ENCODE data around the gene DDRGK1. TPM values are rescaled to one million over a fixed set of nuclear protein-coding genes. Genes with fewer than 3 reads are reported as not detected.

Gene DDRGK1
- total and polyA plus RNA-seq, 2 experiments from 2014 or later = 48.1 to 107 TPM

DNA sequence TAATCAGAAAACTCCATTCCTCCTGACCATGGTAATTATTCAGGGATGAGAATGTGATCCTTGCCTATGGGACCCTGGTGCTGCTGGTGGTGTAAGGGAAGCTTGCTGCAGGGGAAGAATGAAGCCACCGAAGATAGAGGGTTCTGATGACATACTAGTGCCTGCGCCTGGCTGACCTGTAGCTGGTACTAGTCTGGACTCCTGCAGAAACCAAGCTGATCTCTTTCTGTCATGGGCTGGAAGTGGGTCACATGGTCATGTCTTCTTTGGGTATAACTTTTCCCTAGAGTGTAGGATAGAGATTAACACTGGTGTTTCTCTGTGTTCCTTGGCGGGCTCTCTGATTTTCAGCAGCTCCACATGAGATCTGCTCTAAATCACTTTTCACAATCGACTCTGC, 43.2 kb upstream of the DDRGK1 start:
- Histone ChIP-seq H3K9me3 (ENCODE audit: low read depth) (no peaks in the 10 kb centered on the region), H3K36me3 (peaks cover 7% of the 10 kb centered on the region), H3K4me1 (ENCODE audit: low read depth) (no peaks in the 10 kb centered on the region), H3K27ac (no peak overlapping the region), H3K27me3 (peaks cover 48% of the 10 kb centered on the region), H3K4me3 (no peak overlapping the region)
- TF ChIP-seq, protein P1, sequence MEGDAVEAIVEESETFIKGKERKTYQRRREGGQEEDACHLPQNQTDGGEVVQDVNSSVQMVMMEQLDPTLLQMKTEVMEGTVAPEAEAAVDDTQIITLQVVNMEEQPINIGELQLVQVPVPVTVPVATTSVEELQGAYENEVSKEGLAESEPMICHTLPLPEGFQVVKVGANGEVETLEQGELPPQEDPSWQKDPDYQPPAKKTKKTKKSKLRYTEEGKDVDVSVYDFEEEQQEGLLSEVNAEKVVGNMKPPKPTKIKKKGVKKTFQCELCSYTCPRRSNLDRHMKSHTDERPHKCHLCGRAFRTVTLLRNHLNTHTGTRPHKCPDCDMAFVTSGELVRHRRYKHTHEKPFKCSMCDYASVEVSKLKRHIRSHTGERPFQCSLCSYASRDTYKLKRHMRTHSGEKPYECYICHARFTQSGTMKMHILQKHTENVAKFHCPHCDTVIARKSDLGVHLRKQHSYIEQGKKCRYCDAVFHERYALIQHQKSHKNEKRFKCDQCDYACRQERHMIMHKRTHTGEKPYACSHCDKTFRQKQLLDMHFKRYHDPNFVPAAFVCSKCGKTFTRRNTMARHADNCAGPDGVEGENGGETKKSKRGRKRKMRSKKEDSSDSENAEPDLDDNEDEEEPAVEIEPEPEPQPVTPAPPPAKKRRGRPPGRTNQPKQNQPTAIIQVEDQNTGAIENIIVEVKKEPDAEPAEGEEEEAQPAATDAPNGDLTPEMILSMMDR (IDR thresholded peaks at IDR 0.05; ENCODE audit: low read depth, low read length) = no peak
- DNase-seq (ENCODE audit: low read depth in 1 of 2, low spot score in 1 of 2) = peak in 1 of 2 donors; percentile 18

DNA sequence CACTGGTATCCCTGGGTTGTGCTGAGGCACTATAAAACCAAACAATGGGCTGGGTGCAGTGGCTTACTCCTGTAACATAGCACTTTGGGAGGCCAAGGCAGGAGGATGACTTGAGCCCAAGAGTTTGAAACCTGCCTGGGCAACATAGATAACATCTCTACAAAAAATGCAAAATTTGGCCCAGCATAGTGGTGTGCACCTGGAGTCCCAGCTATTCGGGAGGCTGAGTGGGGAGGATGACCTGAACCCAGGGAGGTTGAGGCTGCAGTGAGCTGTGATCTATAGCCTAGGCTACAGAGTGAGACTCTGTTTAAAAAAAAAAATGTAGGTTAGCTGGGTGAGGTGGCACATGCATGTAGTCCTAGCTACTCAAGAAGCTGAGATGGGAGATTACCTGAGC, 42.2 kb upstream of the DDRGK1 start:
- Histone ChIP-seq H3K36me3 (no peaks in the 10 kb centered on the region), H3K27me3 (peaks cover 57% of the 10 kb centered on the region), H3K4me1 (ENCODE audit: low read depth) (no peaks in the 10 kb centered on the region), H3K9me3 (ENCODE audit: low read depth) (no peaks in the 10 kb centered on the region), H3K4me3 (no peak overlapping the region), H3K27ac (no peak overlapping the region)
- no peak for DNase-seq (ENCODE audit: low read depth in 1 of 2, low spot score in 1 of 2)
- TF ChIP-seq, protein P1 (IDR thresholded peaks at IDR 0.05; ENCODE audit: low read depth, low read length) = no peak

DNA sequence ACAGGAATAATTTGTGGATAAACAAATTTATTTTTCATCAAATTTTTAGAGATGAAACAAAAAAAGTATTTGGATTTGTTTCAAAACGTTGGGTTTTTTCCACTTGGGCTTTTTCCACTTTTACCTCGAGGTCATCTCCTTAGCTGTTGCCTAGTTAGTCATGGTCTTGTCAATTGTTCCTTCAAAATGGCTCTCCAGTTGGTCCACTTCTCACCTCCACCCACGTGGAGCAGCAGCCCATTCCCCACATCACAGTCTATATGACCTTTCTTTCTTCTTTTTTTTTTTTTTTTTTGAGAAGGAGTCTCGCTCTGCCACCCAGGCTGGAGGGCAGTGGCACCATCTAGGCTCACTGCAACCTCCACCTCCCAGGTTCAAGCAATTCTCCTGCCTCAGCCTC, 41.2 kb upstream of the DDRGK1 start:
- no peaks in the 10 kb centered on the region for H3K36me3 ChIP-seq
- H3K9me3 ChIP-seq (ENCODE audit: low read depth) = no peaks in the 10 kb centered on the region
- no peak for DNase-seq (ENCODE audit: low read depth in 1 of 2, low spot score in 1 of 2)
- peaks cover 67% of the 10 kb centered on the region for H3K27me3 ChIP-seq
- H3K27ac ChIP-seq = no peak overlapping the region
- no peak overlapping the region for H3K4me3 ChIP-seq
- H3K4me1 ChIP-seq (ENCODE audit: low read depth) = no peaks in the 10 kb centered on the region
- TF ChIP-seq, protein P1 (IDR thresholded peaks at IDR 0.05; ENCODE audit: low read depth, low read length) = no peak

DNA sequence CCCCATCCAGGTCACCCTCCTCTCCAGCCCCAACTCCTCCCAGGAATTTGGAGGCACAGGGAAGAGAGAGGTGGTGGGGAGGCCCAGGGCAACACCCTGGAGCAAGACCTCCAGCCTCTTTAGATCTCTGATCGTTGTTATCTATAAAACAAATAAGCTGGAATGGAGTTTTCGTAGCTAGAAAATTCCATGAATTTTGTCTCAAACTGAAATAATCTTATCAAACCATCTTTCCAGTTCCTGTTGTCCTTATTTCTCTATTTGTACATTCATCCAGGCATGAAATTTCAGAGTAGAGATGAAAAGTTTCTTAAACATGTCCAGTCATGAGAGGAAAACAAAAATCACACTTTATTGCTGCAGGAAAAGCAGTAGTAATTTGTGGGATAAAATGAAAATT, 40.7 kb upstream of the DDRGK1 start:
- TF ChIP-seq, protein P1 (IDR thresholded peaks at IDR 0.05; ENCODE audit: low read depth, low read length) = no peak
- Histone ChIP-seq H3K27me3 (peaks cover 72% of the 10 kb centered on the region), H3K36me3 (no peaks in the 10 kb centered on the region), H3K4me1 (ENCODE audit: low read depth) (no peaks in the 10 kb centered on the region), H3K4me3 (no peak overlapping the region), H3K27ac (no peak overlapping the region), H3K9me3 (ENCODE audit: low read depth) (no peaks in the 10 kb centered on the region)
- DNase-seq (ENCODE audit: low read depth in 1 of 2, low spot score in 1 of 2) = no peak

DNA sequence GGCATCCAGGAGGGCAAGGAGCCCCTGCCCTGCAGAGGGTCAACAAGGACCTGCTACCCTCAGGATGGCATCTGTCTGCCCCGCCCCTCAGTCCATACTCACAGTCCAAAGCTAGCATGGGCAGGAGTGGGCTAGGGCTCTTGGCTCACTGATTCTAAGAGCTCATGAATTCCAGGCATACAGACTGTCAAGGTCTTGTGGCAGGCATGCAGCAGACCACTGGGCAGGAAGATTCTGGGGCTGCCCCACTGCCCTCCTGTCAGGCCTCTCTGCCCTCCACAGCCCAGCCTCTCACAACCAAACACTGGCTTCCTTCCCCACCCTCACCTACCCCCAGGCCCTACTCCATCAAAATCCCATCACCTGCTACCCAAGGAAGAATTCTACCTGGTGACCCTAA, 40.1 kb upstream of the DDRGK1 start:
- Histone ChIP-seq H3K27me3 (peaks cover 74% of the 10 kb centered on the region), H3K27ac (no peak overlapping the region), H3K4me1 (ENCODE audit: low read depth) (no peaks in the 10 kb centered on the region), H3K9me3 (ENCODE audit: low read depth) (no peaks in the 10 kb centered on the region), H3K36me3 (no peaks in the 10 kb centered on the region), H3K4me3 (no peak overlapping the region)
- no peak for DNase-seq (ENCODE audit: low read depth in 1 of 2, low spot score in 1 of 2)
- TF ChIP-seq, protein P1 (IDR thresholded peaks at IDR 0.05; ENCODE audit: low read depth, low read length) = no peak

Data from cardiac muscle cell (in vitro differentiated cells and primary cell).